Neural progenitor cell (in vitro differentiated cells): Measurements from ENCODE around the gene ACAA1.

Experiments
- CTCF ChIP-seq: fragments of 200-600 bp; sonication (generic); IDR thresholded peaks from 2 replicates; pipeline ENCODE4 v1.5.1; 2017; ENCODE audit warnings: antibody characterized with exemption, mild to moderate bottlenecking
- EZH2phosphoT487 ChIP-seq: fragments of 200-600 bp; sonication (generic); IDR thresholded peaks from 2 replicates; pipeline ENCODE4 v1.6.1; 2017; ENCODE audit warnings: antibody characterized with exemption

- no peak for TF ChIP-seq CTCF
- no peak for TF ChIP-seq EZH2phosphoT487
Observed at GRCh38 chr3:38153221-38153620, 16.3 kb upstream of the ACAA1 start.
